Neural cell (in vitro differentiated cells): ENCODE results near the gene DCXR.

Experiments
- CTCF ChIP-seq: fragments of 450-650 bp; IDR thresholded peaks from 2 replicates; pipeline ENCODE4 v1.5.1; 2014; ENCODE audit warnings: antibody characterized with exemption, mild to moderate bottlenecking, moderate library complexity; ENCODE audit not compliant: poor library complexity, severe bottlenecking
- EP300 ChIP-seq: fragments of 450-650 bp; conservative IDR thresholded peaks from 2 replicates; pipeline ENCODE4 v1.6.1; 2014; ENCODE audit warnings: antibody characterized with exemption, mild to moderate bottlenecking, moderate library complexity; ENCODE audit not compliant: poor library complexity, severe bottlenecking
- EZH2 ChIP-seq: fragments of 200-600, 300-800 bp; shearing (Covaris generic), sonication (generic); IDR thresholded peaks from 2 replicates; pipeline ENCODE4 v1.6.1; 2014; ENCODE audit warnings: antibody characterized with exemption, low read length, borderline replicate concordance, mild to moderate bottlenecking; ENCODE audit not compliant: insufficient read depth, poor library complexity, severe bottlenecking
- RAD21 ChIP-seq: fragments of 450-650 bp; conservative IDR thresholded peaks from 2 replicates; pipeline ENCODE4 v1.6.1; 2014; ENCODE audit warnings: antibody characterized with exemption, mild to moderate bottlenecking, moderate library complexity
- REST ChIP-seq: IDR thresholded peaks from 2 replicates; pipeline ENCODE4 v1.6.1; 2012; ENCODE audit warnings: borderline replicate concordance
- TAF1 ChIP-seq: IDR thresholded peaks from 2 replicates; pipeline ENCODE4 v1.6.1; 2012; ENCODE audit warnings: low read depth

- TF ChIP-seq EP300 (no peak), CTCF (no peak), RAD21 (no peak), EZH2 (no peak), REST (no peak), TAF1 (no peak)
Observed at GRCh38 chr17:82035488-82035887, 2.0 kb downstream of the DCXR start.
